Epithelial cell of prostate (primary cell): ENCODE data around the gene C1QTNF9B.
"Not testable (repeated sequence)": the region's sequence is repeated elsewhere in the genome, so short reads cannot be mapped to it uniquely, and the experiment has no call there.

ENCODE experiments used
- DNase-seq: peaks from one replicate; pipeline ENCODE4 v3.0.0-alpha.2; 2011; ENCODE audit warnings: low read depth, low spot score
- H3K27ac ChIP-seq: fragments of 450-650 bp; 2 replicates; pipeline ENCODE4 v1.5.1; 2017; ENCODE audit warnings: mild to moderate bottlenecking

The C1QTNF9B gene

GRCh38 chr13:23897452-23897919, at the start of gene C1QTNF9B:
Gene C1QTNF9B, minus strand, starts transcription at chr13:23897502.
- not testable (repeated sequence) for H3K27ac ChIP-seq, DNase-seq

DNA sequence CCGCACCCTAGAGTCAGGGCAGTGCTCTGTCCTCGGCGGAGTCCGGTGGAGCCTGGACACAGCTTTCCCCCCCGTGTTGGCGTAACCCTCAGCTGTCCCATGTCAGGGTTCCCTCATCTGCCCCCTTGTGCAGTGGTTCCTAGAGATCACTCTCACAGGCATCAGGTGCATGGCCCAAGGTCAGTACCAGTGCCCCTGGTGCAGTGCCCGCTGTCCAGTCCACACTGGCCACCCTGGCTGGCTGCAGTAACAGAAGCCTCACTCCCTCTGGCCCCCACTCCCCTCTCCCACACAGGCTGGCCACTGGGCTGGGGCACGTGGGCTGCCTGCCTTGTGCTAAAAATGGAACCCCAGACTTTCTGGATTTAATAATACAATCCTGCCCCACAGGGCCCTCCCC, 49.6 kb upstream of the C1QTNF9B start:
- H3K27ac ChIP-seq = no peak overlapping the region
- no peak for DNase-seq

DNA sequence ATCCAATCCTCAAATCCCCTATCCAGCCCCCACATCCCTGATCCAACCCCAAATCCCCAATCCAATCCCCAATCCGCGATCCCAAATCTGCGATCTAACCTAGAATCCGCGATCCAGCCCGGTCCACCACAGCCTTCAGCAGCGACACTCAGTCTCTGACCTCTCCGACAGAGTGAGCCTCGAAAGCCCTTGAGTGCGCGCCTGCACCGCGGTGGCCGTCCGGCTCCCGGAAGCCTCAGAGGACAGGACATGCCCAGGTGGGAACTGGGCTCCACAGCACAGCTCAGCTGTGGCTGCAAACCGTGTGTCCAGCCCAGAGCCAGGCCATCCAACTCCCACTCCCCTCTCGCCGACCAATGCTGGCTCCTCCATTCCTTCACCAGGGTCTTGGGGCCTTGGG, 48.8 kb upstream of the C1QTNF9B start:
- no peak overlapping the region for H3K27ac ChIP-seq
- no peak for DNase-seq

GRCh38 chr13:23945612-23946011, 48.3 kb upstream of the C1QTNF9B start:
- no peak for DNase-seq
- H3K27ac ChIP-seq = no peak overlapping the region

DNA sequence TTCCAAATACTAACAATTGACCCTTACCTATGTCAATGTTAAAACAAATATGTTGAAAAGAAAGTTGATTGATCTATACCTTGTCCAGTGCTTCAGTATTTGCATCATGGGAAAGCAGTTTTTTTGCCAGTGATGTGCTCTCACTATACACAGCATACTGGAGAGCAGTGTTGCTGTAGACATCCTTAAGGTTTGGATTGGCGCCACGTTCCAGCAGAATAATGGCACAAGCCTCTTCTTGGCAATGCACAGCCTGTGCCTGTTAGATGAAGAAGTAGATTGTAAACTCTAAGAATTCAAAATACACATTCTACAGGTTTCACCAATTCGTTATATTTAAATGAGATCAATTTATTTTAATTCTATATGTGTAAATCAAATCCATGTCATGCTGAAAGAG, 43.9 kb upstream of the C1QTNF9B start:
- no peak for DNase-seq
- H3K27ac ChIP-seq = no peak overlapping the region

GRCh38 chr13:23939666-23940065, 42.4 kb upstream of the C1QTNF9B start:
- DNase-seq, H3K27ac ChIP-seq: not testable (repeated sequence)

GRCh38 chr13:23934520-23934919, 37.2 kb upstream of the C1QTNF9B start:
- no peak overlapping the region for H3K27ac ChIP-seq
- no peak for DNase-seq

- H3K27ac ChIP-seq = peak overlapping the region; percentile 27
- peak; percentile 40 for DNase-seq
These were observed 31.7 kb upstream of the C1QTNF9B start for GRCh38 chr13:23928985-23929384.

DNA sequence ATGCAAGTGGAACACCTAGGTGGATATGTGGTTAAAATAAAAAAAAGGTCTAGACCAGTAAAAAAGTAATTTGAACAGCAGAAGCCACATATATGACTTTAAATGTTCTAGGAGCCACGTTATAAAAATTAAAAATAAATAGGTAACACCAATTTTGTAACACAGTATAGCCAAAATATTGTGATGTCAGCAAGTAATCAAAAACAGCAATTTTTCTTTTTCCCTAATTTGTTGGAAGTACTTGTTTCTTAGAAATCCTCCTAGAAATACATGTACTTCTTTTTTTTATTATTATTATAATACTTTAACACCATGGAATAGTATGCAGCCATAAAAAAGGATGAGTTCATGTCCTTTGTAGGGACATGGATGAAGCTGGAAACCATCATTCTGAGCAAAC, 25.7 kb upstream of the C1QTNF9B start:
- H3K27ac ChIP-seq = no peak overlapping the region
- no peak for DNase-seq

DNA sequence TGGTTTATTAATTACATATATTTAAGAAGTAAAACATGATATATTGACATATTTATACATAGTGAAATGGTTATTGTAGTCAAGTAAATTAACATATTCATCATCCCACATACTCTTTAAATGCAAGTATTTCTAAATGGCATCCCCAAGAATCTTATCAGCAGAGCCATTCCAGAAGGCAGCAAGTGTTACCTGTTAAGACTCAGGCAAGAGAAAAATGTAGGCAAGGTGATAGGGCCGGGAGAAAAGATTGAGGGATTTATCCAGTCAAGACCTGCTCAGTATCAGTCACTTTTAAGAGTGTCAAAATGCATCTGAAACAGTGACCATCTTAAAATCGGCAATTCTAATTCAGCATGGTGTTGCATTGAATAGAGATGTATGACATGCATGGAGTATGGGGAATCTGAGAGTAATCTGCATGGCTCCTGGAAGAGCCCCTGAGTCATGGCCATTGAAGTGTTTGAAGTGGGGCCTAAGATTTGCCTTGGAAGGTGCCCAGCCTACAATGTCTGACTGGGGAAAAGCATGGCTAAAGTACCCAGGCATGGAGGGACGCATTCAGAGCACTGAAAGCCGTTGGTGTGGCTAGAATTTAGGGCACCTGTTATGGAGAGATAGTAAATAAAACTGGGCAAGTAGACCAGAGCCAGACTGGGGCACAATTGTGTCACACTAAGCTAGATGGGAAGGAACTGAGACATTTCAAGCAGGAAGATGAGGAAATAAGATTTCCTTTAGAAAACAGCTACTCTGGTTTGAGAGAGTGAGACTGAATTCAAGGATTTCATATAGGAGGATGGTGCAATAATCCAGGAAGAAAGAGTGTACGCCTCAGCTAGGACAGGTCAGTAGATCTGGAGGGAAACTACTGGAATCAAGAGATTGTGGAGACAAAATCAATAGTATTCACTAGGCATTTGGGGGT, 25.0 kb upstream of the C1QTNF9B start:
- no peak overlapping the region for H3K27ac ChIP-seq

DNA sequence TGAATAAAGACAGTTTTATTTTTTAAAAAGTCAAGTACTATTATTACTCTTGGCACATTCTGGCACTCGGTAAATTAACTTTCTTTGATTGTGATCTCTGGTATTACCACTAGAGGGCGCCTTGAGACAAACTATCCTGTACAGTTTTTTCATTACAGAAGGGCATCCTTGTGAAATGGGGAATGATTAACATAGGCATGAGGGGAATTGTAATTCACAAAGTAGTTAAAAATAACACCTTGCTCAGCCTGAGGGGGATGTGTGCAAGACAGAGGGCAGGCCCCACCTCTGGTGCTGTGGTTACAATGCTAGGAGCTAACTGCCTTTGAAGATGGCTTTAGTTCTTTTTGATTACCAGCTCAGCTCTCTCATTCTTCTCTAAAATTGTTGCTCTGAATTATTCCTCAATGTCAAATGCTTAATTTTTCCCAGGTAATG, 24.2 kb upstream of the C1QTNF9B start:
- no peak overlapping the region for H3K27ac ChIP-seq

More for the DNA sequence above, 25.0 kb upstream of the C1QTNF9B start:
- DNase-seq = no peak

DNA sequence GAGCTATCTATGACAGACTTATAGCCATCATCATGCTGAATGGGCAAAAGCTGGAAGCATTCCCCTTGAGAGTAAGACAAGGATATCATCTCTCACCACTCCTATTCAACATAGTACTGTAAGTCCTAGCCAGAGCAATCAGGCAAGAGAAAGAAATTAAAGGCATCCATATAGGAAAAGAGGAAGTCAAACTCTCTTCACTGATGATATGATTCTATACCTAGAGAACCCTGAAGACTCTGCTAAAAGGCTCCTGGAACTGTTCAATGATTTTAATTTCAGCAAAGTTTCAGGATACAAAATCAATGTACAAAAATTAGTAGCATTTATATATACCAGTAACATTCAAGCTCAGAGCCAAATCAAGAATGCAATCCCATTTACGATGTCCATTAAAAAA, 21.7 kb upstream of the C1QTNF9B start:
- no peak overlapping the region for H3K27ac ChIP-seq
- no peak for DNase-seq

More for the DNA sequence above, 24.2 kb upstream of the C1QTNF9B start:
- no peak for DNase-seq

- H3K27ac ChIP-seq = no peak overlapping the region
- no peak for DNase-seq
These were observed 20.9 kb upstream of the C1QTNF9B start for GRCh38 chr13:23918208-23918607.

DNA sequence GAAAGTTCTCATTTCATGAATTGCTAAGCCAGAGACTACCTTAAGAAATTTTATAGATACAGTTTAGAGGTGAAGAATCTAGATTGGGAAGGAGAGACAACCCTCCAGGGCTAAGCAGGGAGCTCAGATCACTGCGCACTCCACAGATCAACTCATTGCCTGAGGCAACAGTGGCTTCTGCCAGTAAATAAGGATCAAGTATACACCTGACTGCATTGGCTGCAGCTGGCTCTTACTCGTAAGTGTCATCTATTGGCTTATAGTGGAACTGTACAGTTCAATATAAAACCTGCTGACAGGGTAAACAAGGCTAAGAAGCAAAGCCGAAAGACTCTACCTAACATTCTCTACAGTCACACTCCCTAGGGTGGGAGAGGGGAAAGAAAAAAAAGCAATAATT, 18.0 kb upstream of the C1QTNF9B start:
- DNase-seq = no peak
- no peak overlapping the region for H3K27ac ChIP-seq

DNA sequence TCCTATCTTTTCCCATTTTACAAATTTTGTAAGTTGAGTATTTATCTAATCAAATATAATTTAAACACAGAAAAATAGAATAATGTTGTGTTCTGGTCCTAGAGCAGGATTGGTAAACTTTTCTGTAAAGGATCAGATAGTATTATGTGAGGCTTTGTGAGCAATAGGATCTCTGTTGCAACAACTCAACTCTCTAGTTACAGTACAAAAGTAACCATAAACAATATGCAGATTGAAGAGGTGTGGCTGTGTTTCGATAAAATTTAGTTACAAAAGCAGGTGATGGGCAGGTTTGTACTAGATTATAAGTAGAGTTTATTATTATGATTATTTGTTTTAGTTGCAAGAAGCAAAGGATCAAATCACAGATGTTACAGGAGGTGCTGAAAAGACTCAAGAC, 15.2 kb upstream of the C1QTNF9B start:
- no peak for DNase-seq
- no peak overlapping the region for H3K27ac ChIP-seq

DNA sequence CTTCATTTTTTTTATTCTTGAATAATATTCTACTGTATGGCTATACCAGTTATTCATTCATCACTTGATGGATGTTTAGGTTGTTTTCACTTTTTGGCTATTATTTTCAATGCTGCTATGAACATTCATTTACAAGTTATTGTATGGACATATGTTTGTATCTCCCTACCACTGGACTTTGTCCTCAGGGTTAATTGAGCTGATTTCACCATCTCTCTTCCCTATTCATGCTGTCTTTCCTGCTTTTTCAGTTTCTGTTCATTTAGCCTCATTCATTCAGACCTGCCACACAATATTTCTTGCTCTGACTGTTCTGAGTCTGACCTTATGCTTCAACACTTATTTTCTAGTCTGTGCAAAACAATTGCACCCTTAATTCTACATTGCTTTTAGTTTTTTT, 12.3 kb upstream of the C1QTNF9B start:
- H3K27ac ChIP-seq = no peak overlapping the region
- no peak for DNase-seq

GRCh38 chr13:23905766-23906165, 8.5 kb upstream of the C1QTNF9B start:
- no peak for DNase-seq
- no peak overlapping the region for H3K27ac ChIP-seq

GRCh38 chr13:23903906-23904280, 6.6 kb upstream of the C1QTNF9B start:
- no peak for DNase-seq
- H3K27ac ChIP-seq = no peak overlapping the region

- DNase-seq = no peak
- no peak overlapping the region for H3K27ac ChIP-seq
These were observed 5.9 kb upstream of the C1QTNF9B start for GRCh38 chr13:23902975-23903905.

- no peak for DNase-seq
- no peak overlapping the region for H3K27ac ChIP-seq
These were observed 4.1 kb upstream of the C1QTNF9B start for GRCh38 chr13:23901365-23901764.

- no peak for DNase-seq
- no peak overlapping the region for H3K27ac ChIP-seq
These were observed 2.3 kb upstream of the C1QTNF9B start for GRCh38 chr13:23899555-23899954.
